KOPT-K1 (cell line): ENCODE results near the gene HMGB3.
"Not testable (repeated sequence)": the region's sequence is repeated elsewhere in the genome, so short reads cannot be mapped to it uniquely, and the experiment has no call there.

ENCODE experiments used
- H3K27ac ChIP-seq: fragments of 200-600 bp; sonication (generic); 2 replicates; pipeline ENCODE4 v1.5.1; 2016; ENCODE audit warnings: antibody characterized with exemption, mild to moderate bottlenecking, low read depth, low read length; ENCODE audit not compliant: poor library complexity, severe bottlenecking
- H3K36me3 ChIP-seq: fragments of 200-600 bp; sonication (generic); 2 replicates; pipeline ENCODE4 v1.5.1; 2017; ENCODE audit warnings: antibody characterized with exemption, mild to moderate bottlenecking, low read length, moderate library complexity; ENCODE audit not compliant: insufficient read depth
- H3K9me3 ChIP-seq: fragments of 200-600 bp; sonication (generic); 2 replicates; pipeline ENCODE4 v1.5.1; 2017; ENCODE audit warnings: antibody characterized with exemption, low read length, mild to moderate bottlenecking; ENCODE audit not compliant: insufficient read depth, poor library complexity, severe bottlenecking

Gene HMGB3

DNA sequence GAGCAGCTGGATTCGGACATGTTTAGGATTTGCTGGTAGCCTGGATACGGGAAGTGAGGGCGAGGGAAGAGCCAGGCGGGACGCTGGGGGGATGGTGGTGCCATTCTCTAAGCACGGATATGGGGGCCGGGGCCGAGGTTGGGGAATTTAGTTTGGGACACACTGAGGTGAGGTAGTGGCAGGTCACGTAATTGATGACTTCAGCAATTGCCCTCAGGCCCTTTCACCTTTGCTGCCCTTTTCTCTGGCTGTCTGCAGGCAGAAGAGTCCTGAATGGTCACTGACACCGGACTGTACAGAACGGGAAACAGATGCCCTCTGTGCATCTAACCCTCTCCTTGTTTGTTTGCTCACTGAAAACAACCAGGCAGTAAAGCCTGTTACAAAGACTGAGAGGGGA lies 16.9 kb upstream of the HMGB3 start:
- Histone ChIP-seq H3K27ac (no peak overlapping the region), H3K9me3 (no peaks in the 10 kb centered on the region), H3K36me3 (no peaks in the 10 kb centered on the region)

DNA sequence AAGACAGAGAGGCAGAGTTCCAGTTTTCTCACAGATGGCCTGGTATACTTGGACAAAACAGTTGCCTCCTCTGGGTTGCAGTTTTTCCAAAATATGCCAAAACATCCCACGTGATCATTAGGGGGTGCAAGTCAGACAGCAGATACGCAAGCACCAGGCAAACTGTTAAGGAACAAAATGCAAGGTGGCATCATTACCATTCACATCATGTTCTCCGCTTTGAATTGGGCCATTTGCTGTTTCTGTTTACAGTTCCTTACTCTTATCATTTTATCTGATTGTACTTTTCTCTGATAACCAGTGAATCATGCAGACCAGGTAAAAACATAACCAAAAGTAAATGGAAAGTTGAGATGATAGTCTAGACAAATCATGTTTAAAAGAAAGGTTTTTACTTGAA lies 16.4 kb upstream of the HMGB3 start:
- H3K9me3 ChIP-seq: no peaks in the 10 kb centered on the region
- no peak overlapping the region for H3K27ac ChIP-seq
- no peaks in the 10 kb centered on the region for H3K36me3 ChIP-seq

DNA sequence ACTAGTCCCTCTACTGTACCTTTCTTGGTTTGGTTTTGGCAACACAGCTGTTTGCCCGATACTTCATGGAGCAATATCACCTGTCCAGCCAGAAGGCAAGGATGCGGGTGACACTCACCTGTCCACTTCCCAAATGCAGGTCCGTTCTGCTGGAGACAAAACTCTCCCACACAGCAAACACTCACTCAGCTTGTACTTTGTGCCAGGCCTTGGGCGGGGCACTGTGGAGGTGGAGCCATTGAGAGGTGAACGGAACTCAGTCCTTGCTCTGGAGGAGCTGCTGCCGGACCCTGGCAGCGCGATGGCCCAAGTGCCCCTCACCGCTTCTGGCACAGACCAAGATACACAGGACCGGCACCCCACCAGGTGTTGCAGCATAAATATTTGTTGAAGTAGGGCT lies 15.3 kb upstream of the HMGB3 start:
- Histone ChIP-seq H3K9me3 (no peaks in the 10 kb centered on the region), H3K36me3 (no peaks in the 10 kb centered on the region), H3K27ac (no peak overlapping the region)

DNA sequence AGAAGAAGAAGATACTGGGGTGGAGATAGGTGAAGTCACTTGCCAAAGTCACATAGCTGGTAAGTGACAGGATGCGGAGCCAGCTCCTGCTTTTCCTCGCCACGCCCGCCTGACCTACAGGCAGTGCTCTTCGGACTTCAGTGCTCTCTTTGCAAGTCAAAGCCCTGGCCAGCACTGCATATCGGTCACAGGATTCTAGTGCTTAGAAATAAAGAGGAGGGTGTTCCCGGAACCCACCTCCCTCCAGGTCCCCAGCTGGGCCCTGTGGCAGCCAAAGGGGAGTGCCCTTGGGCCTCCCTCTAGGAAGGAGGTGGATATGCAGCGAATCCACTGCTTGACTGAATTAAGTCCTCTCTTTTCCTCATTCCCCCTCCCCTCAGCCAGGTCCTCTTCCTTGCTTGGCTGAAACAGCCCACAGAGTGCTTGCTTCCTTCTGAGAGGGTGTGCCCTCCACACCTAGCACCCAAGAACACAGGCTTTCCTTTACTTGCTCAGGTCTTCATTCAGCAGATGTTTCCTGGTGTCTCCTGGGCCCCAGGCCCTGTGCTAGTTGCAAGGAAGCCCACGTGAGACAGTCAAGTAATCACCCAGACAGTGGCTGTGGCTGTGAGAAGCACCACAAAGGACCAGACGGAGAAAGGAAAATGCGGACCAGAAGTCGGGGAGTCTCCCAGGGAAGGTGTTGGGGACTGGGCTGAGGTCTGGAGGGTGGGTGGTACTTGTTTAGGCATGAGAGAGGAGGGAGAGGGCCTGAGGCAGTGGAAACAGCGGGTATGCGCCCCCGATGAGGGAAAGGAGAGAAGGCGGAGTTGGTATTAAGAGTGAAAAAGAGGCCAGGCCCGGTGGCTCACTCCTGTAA lies 14.0 kb upstream of the HMGB3 start:
- Histone ChIP-seq H3K27ac (no peak overlapping the region), H3K36me3 (no peaks in the 10 kb centered on the region)

DNA sequence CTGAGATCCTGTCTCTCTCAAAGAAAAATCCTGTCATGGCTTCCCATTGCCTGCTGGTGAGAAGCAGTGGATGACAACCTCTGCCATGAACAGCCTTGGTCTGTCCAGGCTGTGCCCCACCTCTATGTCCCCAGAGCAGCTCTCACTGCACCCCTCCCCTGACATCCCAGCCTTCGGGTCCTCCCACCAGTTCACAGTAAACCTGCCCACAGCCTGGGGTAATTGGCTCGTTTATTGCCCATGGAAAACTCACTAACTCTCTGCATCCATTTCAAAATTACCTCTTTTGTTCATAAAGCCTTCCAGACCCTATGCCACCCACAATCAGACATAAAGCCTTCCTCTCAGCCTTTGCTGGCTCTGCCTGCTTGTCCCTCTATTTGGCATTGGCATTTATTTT lies 10.7 kb upstream of the HMGB3 start:
- H3K9me3 ChIP-seq: no peaks in the 10 kb centered on the region
- H3K27ac ChIP-seq: no peak overlapping the region

More for the DNA sequence above, 14.0 kb upstream of the HMGB3 start:
- H3K9me3 ChIP-seq: no peaks in the 10 kb centered on the region

DNA sequence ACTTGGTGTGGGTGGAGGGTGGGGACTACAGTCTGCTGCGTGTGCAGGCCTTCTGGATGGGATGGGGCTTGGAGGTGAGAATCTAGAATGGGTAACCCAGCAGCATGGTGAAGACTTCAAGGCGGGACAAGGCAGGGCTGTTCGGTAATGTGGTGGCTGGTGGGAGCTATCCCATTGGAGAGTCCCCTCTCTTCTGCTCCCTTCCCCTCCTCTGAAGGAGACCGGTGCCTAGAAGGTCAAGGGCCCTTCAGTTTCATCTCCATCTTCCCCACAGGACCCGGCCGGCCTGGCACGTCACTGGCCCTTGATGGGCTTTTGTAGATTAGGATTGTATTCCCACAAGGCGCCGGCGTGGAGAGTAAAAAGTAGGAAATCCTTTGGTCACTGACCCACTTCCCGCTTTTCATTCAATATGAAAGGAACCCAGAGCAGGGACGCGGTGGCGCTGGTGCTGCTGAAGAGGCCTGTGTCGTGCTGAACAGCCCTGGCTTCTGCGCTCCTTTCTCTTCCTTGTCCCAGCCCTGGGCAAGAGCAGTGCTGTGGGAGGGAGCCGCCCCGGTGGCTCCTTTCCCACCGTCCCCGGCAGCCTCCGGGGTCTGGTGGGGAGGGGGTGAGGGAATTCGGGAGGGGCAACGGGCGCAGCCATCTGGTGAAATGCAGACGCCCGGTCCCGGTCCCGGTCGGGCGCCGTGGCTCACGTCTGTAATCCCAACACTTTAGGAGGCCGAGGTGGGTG lies 7.3 kb upstream of the HMGB3 start:
- no peaks in the 10 kb centered on the region for H3K9me3 ChIP-seq
- H3K36me3 ChIP-seq: no peaks in the 10 kb centered on the region
- no peak overlapping the region for H3K27ac ChIP-seq

More for the DNA sequence above, 10.7 kb upstream of the HMGB3 start:
- no peaks in the 10 kb centered on the region for H3K36me3 ChIP-seq

DNA sequence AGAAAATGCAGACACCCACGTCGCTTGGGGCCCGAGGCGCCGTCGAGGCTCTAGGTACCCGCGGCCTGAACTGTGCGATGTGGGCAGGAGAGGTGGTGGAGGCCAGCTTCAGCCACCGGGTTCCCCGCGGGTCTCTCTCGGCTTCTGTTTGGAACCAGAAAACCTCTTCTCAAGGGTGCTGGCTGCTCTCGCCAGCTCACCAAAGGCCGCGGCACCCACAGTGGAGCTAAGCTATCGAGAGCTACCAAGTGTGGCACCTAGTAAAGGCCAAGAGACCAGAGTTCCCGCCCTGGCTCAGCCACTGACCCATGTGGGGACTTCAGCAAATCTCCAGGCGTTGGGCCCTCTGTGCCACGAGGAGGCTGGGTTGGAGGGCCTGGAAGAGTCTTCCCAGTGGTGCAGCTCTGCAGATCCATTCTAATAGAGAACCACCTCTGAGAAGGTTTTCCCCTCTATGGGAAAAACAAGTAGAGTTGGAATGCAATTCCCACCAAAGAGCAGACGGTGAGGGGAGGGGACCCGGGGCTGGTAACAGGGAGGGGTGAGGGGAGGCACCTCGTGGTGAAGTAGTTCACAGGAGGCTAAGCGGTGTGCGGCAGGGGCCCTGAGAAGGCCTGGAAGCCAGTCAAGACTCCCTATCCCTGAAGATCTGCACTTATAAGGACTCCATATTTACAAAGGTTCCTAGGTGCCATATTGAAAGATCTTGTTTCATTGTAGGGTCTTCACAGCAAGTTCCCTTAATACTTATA lies 5.5 kb upstream of the HMGB3 start:
- Histone ChIP-seq H3K27ac (no peak overlapping the region), H3K36me3 (no peaks in the 10 kb centered on the region), H3K9me3 (no peaks in the 10 kb centered on the region)

DNA sequence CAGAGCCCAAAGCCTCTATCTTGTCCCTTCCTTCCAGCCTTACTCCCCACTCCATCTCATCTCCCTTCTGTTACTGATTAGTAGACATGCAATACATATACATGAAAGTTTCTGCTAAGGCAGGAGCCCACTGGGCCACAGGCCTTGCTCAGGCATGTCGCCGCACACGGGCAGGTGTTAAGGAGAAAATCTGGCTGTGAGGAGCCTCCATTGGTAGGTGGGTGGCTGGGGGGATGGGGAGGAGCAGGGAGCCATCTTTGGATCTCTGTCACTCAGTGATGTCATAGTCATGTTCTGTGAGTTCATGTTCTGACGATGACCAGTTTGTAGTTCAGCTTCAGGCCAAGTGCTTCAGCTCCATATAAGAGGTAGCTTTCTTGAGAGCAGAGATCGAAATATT lies 2.9 kb upstream of the HMGB3 start:
- H3K9me3 ChIP-seq: no peaks in the 10 kb centered on the region
- no peak overlapping the region for H3K27ac ChIP-seq
- no peaks in the 10 kb centered on the region for H3K36me3 ChIP-seq

DNA sequence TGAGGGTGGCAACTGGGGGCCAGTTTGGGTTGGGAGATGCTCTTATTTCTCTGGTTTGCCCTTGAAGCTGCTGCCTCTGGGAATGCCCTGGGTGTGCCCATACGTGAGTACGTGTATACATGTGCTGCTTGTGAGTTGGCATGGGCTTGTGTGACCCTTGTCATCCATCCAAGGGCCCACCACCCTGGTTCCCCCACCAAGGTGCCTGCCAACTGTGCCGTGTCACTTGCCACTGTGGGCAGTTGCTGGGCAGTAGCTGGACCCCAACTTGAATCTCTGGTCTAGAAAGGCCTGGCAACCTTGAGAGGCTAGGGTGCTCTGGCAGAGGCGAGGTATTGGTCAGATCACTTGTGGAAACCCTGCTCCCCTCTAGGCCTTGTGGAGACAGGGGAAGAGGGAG lies 2.4 kb upstream of the HMGB3 start:
- H3K9me3 ChIP-seq: no peaks in the 10 kb centered on the region
- H3K36me3 ChIP-seq: peaks cover 5% of the 10 kb centered on the region
- no peak overlapping the region for H3K27ac ChIP-seq

DNA sequence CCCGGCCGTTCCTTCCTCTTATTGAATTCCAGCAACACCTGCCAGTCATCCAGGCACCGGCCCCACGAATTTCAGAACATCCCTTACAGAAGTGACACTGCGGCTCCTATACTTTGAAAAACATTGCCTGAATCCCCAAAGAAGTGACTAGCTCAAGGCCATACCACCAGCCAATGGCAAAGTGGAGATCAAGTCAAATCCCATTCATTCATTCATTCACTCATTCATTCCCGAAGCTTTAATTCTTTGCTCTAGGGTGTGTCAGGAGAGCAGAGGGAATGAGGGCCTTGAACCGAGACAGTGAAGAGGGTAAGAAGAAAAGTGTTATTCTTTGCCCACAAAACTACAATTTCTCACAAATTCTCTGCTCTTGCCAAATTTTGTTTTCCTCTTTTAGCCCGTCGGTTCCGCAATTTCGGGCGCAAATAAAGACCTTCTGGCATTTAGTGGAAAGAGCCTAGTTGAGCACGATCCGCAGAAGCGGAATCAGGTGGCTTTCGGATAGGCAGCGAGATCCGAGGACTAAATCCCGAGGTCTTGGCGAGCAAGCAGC lies 824 bp upstream of the HMGB3 start:
- Histone ChIP-seq H3K9me3 (no peaks in the 10 kb centered on the region), H3K36me3 (peaks cover 21% of the 10 kb centered on the region), H3K27ac (peak overlapping the region; percentile 49)

DNA sequence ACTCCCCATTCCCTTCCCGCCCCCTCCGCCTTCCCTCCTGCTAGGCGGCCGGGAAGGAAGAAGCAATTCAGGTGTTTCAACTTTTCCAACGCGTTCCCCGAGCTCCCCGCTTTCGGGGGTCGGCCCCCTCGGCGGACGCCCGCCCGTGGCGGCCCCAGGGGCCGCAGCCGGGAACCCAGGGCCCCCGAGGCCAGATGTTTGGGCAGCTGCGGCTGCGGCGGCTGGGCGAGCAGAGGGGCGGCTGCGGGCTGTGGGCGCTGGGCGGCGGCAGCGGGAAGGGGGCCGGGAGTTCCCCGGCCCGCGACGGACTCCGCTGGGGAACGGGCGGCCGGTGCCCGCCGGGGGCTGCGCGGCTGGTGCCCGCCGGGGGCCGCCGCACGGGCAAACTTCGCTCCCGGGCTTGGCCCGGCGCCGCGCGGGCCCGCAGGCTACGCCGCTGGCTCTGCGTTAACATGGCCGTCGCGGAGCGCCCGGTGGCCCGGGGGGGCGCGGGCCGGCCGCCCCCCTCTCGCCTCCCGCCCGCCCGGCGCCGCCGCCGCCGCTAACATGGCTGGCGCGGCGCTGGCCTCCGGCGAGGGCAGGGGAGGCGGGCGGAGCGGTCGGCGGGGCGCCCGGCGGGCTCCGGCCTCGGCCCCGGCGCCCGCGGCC lies 510 bp downstream of the HMGB3 start:
- no peaks in the 10 kb centered on the region for H3K9me3 ChIP-seq
- peaks cover 33% of the 10 kb centered on the region for H3K36me3 ChIP-seq
- peak overlapping the region; percentile 75 for H3K27ac ChIP-seq

DNA sequence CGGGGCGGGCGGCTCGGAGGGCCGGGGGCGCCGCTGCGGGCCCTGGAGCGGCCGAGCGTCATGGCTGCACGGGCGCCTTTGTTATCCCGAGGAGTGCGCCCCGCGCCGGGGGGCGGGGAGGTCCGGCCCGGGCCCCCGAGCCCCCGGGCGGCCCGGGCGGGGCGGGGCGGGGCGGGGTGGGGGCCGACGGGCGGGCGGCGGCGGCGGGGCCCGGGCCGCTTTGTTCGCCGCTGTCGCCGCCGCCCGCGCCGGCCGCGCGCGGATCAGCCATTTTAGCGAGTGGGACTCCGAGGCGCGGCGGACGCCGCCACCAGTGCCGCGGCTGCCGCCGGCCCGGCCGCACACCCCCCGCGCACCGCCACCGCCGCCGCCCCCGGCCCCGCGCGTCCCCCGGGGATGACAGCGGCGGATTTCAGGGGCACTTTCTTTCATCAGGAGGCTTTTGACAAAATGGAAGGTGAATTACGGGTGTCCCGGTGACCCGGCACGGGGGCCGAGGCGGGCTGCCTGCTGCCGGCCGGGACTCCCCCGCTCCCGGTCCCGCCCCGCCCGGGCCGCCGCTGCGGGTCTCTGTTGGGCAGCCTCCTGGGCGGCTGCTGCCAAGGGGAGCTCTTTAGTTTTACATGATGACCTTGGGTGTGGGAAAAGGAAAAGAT lies 1.2 kb downstream of the HMGB3 start:
- peak overlapping the region; percentile 55 for H3K27ac ChIP-seq
- H3K9me3 ChIP-seq: no peaks in the 10 kb centered on the region
- peaks cover 39% of the 10 kb centered on the region for H3K36me3 ChIP-seq

DNA sequence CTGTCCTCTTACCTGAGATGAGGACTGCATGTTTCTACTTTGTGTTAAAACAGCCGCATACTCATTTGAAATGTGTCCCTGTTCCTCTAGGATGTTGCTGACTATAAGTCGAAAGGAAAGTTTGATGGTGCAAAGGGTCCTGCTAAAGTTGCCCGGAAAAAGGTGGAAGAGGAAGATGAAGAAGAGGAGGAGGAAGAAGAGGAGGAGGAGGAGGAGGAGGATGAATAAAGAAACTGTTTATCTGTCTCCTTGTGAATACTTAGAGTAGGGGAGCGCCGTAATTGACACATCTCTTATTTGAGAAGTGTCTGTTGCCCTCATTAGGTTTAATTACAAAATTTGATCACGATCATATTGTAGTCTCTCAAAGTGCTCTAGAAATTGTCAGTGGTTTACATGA lies 4.6 kb downstream of the HMGB3 start:
- not testable (repeated sequence) for H3K9me3 ChIP-seq, H3K27ac ChIP-seq
- peaks cover 41% of the 10 kb centered on the region for H3K36me3 ChIP-seq

DNA sequence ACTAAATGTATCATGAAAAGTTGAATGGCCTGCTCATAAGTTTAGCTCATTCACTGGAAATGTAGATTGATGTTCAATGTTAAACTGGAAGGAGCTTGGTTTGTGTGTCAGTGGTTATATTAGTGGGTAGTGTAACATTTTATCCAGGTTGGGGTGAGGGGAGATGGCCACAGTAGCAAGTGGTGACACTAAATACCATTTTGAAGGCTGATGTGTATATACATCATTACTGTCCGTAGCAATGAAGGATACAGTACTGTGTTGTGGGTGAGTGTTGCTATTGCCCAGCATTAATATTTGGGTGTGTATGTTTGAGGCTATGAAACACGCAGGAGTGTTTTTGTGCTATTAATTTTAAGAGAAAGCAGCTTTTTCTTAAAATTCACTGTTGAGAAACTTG lies 6.3 kb downstream of the HMGB3 start:
- Histone ChIP-seq H3K27ac (no peak overlapping the region), H3K9me3 (no peaks in the 10 kb centered on the region), H3K36me3 (peaks cover 41% of the 10 kb centered on the region)
